Adipocyte (in vitro differentiated cells): ENCODE results near the gene CCDC187.

ENCODE experiments used
- DNase-seq: peaks from one replicate; pipeline ENCODE4 v3.0.0-alpha.2; 2015; ENCODE audit warnings: low read depth
- H3K27me3 ChIP-seq: replicated peaks from 2 replicates; pipeline ENCODE4 v1.7.0; 2013; ENCODE audit warnings: mild to moderate bottlenecking, low read length, moderate library complexity; ENCODE audit not compliant: control insufficient read depth, insufficient read depth
- H3K36me3 ChIP-seq: 2 replicates; pipeline ENCODE4 v1.7.0; 2013; ENCODE audit warnings: low read length, mild to moderate bottlenecking, moderate library complexity; ENCODE audit not compliant: control insufficient read depth, insufficient read depth, severe bottlenecking
- H3K4me1 ChIP-seq: 2 replicates; pipeline ENCODE4 v1.7.0; 2013; ENCODE audit warnings: mild to moderate bottlenecking, low read length, moderate library complexity; ENCODE audit not compliant: control insufficient read depth, insufficient read depth
- H3K4me3 ChIP-seq: 2 replicates; pipeline ENCODE4 v1.7.0; 2013; ENCODE audit warnings: mild to moderate bottlenecking, low read length, moderate library complexity
- H3K9ac ChIP-seq: 2 replicates; pipeline ENCODE4 v1.7.0; 2013; ENCODE audit warnings: mild to moderate bottlenecking, low read length, moderate library complexity
- H3K9me3 ChIP-seq: 2 replicates; pipeline ENCODE4 v1.7.0; 2013; ENCODE audit warnings: mild to moderate bottlenecking, low read length, moderate library complexity; ENCODE audit not compliant: control insufficient read depth

CCDC187 gene

DNA sequence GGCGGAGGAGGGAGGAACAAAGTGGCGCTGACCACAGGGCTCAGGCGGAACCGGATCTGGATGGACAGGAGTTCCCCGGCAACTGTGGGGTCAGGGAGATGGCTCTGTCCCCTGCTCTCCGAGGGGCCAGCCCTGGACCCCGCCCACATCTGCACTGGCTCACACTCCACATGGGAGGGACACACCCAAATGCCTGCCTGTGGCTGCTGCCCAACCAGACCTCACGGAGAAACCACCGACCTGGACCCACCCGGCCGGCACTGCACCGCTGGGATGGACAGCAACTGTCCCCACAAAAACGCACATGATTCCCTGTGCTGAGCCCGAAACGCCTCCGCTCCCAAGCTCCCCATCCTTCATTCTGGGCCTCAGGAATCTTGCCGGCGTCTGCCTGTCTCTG is 4.8 kb downstream of the CCDC187 start:
- Histone ChIP-seq H3K9ac (no peak overlapping the region), H3K4me1 (no peaks in the 10 kb centered on the region), H3K27me3 (peaks cover 55% of the 10 kb centered on the region), H3K4me3 (no peak overlapping the region), H3K9me3 (no peaks in the 10 kb centered on the region), H3K36me3 (no peaks in the 10 kb centered on the region)
- no peak for DNase-seq

GRCh38 chr9:136297766-136298735 is 5.8 kb downstream of the CCDC187 start:
- Histone ChIP-seq H3K36me3 (no peaks in the 10 kb centered on the region), H3K9ac (no peak overlapping the region), H3K4me3 (no peak overlapping the region), H3K4me1 (no peaks in the 10 kb centered on the region), H3K9me3 (no peaks in the 10 kb centered on the region), H3K27me3 (peaks cover 49% of the 10 kb centered on the region)
- DNase-seq, result no peak

GRCh38 chr9:136297016-136297691 is 6.7 kb downstream of the CCDC187 start:
- no peak overlapping the region for H3K4me3 ChIP-seq
- no peaks in the 10 kb centered on the region for H3K4me1 ChIP-seq
- DNase-seq, result no peak
- no peak overlapping the region for H3K9ac ChIP-seq
- H3K27me3 ChIP-seq, result peaks cover 45% of the 10 kb centered on the region
- H3K9me3 ChIP-seq, result no peaks in the 10 kb centered on the region
- H3K36me3 ChIP-seq, result no peaks in the 10 kb centered on the region

- Histone ChIP-seq H3K27me3 (peaks cover 48% of the 10 kb centered on the region), H3K9ac (no peak overlapping the region), H3K4me1 (no peaks in the 10 kb centered on the region), H3K9me3 (no peaks in the 10 kb centered on the region), H3K36me3 (no peaks in the 10 kb centered on the region), H3K4me3 (no peak overlapping the region)
- DNase-seq, result no peak
These were observed 7.4 kb downstream of the CCDC187 start for GRCh38 chr9:136296434-136297015.

- Histone ChIP-seq H3K9me3 (no peaks in the 10 kb centered on the region), H3K36me3 (no peaks in the 10 kb centered on the region), H3K27me3 (peaks cover 49% of the 10 kb centered on the region), H3K4me3 (no peak overlapping the region), H3K4me1 (no peaks in the 10 kb centered on the region), H3K9ac (no peak overlapping the region)
- no peak for DNase-seq
These were observed 8.1 kb downstream of the CCDC187 start for GRCh38 chr9:136295542-136296433.

- no peaks in the 10 kb centered on the region for H3K36me3 ChIP-seq
- peaks cover 50% of the 10 kb centered on the region for H3K27me3 ChIP-seq
- H3K9ac ChIP-seq, result no peak overlapping the region
- no peak for DNase-seq
- no peaks in the 10 kb centered on the region for H3K9me3 ChIP-seq
- H3K4me1 ChIP-seq, result no peaks in the 10 kb centered on the region
- H3K4me3 ChIP-seq, result no peak overlapping the region
These were observed 8.8 kb downstream of the CCDC187 start for GRCh38 chr9:136295055-136295454.

DNA sequence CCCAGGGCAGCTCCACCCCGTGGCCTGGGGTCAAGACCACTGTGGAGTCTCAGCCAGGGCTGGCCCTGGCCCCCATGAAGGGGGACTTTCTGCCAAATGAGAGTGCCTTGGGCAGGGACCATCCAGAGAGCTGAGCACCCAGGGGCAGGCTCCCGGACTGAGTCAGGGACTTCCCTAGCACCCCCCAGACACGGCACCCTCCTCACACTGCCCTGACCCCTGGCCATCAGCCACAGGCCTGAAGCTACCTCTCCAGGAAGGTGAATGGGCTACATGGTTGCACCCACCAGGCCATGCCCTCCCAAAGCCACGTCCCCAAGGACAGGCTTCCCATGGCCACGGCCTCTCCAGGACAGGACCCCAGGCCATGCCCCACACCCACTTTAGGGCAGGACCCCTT is 9.5 kb downstream of the CCDC187 start:
- Histone ChIP-seq H3K4me1 (no peaks in the 10 kb centered on the region), H3K9ac (no peak overlapping the region), H3K4me3 (no peak overlapping the region), H3K9me3 (no peaks in the 10 kb centered on the region), H3K36me3 (no peaks in the 10 kb centered on the region), H3K27me3 (peaks cover 49% of the 10 kb centered on the region)
- no peak for DNase-seq

GRCh38 chr9:136293476-136294077 is 10.3 kb downstream of the CCDC187 start:
- Histone ChIP-seq H3K36me3 (no peaks in the 10 kb centered on the region), H3K9ac (no peak overlapping the region), H3K4me3 (no peak overlapping the region), H3K27me3 (peaks cover 43% of the 10 kb centered on the region), H3K9me3 (no peaks in the 10 kb centered on the region), H3K4me1 (no peaks in the 10 kb centered on the region)
- no peak for DNase-seq

DNA sequence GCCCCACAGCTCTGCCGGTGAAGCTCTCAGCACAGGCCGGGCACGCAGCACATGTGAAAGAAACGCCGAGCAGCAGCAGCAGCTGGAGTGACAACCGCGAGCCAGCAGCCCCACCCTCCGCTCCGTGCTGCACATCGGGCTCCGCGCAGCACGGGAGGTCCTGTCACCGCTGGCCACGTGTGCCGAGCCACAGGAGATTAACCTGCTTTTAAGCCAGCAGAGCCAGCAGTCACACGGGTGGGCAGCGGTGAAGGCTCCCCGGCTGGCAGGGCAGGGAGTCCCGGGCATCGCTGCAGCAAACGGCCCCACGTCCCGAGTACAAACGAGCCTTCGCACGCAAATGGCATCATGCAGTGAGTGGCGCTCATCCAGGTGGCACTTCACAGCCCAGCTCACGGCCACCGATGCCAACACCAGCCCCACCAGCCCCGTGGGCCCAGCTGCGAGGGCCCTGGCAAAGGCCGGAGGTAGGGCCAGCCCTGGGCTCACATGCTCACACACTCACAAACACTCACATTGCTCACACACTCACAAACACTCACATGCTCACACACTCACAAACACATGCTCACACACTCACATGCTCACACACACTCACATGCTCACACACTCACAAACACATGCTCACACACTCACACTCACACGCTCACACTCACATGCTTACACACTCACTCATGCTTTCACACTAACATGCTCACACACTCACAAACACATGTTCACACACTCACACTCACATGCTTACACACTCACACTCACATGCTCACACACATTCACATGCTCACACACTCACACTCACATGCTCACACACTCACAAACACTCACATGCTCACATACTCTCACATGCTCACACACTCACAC is 11.1 kb downstream of the CCDC187 start:
- Histone ChIP-seq H3K9me3 (no peaks in the 10 kb centered on the region), H3K27me3 (peaks cover 42% of the 10 kb centered on the region), H3K4me3 (no peak overlapping the region), H3K4me1 (no peaks in the 10 kb centered on the region), H3K9ac (no peak overlapping the region), H3K36me3 (no peaks in the 10 kb centered on the region)
- no peak for DNase-seq

- Histone ChIP-seq H3K9ac (no peak overlapping the region), H3K9me3 (no peaks in the 10 kb centered on the region), H3K4me1 (no peaks in the 10 kb centered on the region), H3K27me3 (peaks cover 44% of the 10 kb centered on the region), H3K36me3 (no peaks in the 10 kb centered on the region), H3K4me3 (no peak overlapping the region)
- DNase-seq, result no peak
These were observed 11.8 kb downstream of the CCDC187 start for GRCh38 chr9:136292026-136292538.
